Stimulated activated CD8-positive, alpha-beta memory T cell treated with anti-CD3 and anti-CD28 coated beads, Interleukin-7, amount 100 ng/mL, for 48 hours (primary cell): ENCODE measurements around the gene POC1B.
A peak's percentile ranks its signal among the peaks of the same experiment; 100 is the strongest.

Source experiments
- DNase-seq, 2 donors: peaks; one replicate each; pipeline ENCODE4 v3.0.0-alpha.2; 2020; ENCODE audit warnings: low read depth in 1 of 2; ENCODE audit errors: extremely low read depth in 1 of 2

The POC1B gene

GRCh38 chr12:89390802-89391673 is 134.8 kb downstream of the POC1B start:
- peak in 1 of 2 donors; percentile 16 for DNase-seq

GRCh38 chr12:89389755-89390661 is 135.8 kb downstream of the POC1B start:
- DNase-seq = peak in 1 of 2 donors; percentile 16

GRCh38 chr12:89386138-89386537 is 139.7 kb downstream of the POC1B start:
- no peak for DNase-seq

- DNase-seq = no peak
Observed at GRCh38 chr12:89384807-89385206, 141.0 kb downstream of the POC1B start.

GRCh38 chr12:89384050-89384758 is 141.6 kb downstream of the POC1B start:
- DNase-seq = no peak

GRCh38 chr12:89383235-89384049 is 142.4 kb downstream of the POC1B start:
- DNase-seq = no peak

GRCh38 chr12:89382328-89382727 is 143.5 kb downstream of the POC1B start:
- DNase-seq = no peak

GRCh38 chr12:89379839-89380467 is 145.9 kb downstream of the POC1B start:
- no peak for DNase-seq

GRCh38 chr12:89379148-89379838 is 146.6 kb downstream of the POC1B start:
- DNase-seq = no peak

- DNase-seq = no peak
Observed at GRCh38 chr12:89376844-89377243, 149.0 kb downstream of the POC1B start.

- DNase-seq = no peak
Observed at GRCh38 chr12:89376202-89376529, 149.7 kb downstream of the POC1B start.

- DNase-seq = no peak
Observed at GRCh38 chr12:89373763-89374572, 151.9 kb downstream of the POC1B start.

- no peak for DNase-seq
Observed at GRCh38 chr12:89372584-89373370, 153.1 kb downstream of the POC1B start.

- no peak for DNase-seq
Observed at GRCh38 chr12:89370850-89371249, 155.0 kb downstream of the POC1B start.

- no peak for DNase-seq
Observed at GRCh38 chr12:89370421-89370831, 155.4 kb downstream of the POC1B start.
